Liver (tissue), 9 donors: ENCODE results near the gene CSF1. TPM values are rescaled to one million over a fixed set of nuclear protein-coding genes. Genes with fewer than 3 reads are reported as not detected.

Experiments used
- DNase-seq: peaks from one replicate; pipeline ENCODE4 v3.0.0-alpha.2; 2017; ENCODE audit warnings: low spot score
- H3K27ac ChIP-seq, 2 donors: one replicate each; pipeline ENCODE4 v1.7.0; 2013; ENCODE audit warnings: inconsistent platforms in 2 of 2, low read length in 2 of 2, control low read depth in 1 of 2, low read depth in 1 of 2, mild to moderate bottlenecking in 1 of 2
- H3K27me3 ChIP-seq, 4 donors: one replicate each; pipeline versions ENCODE4 v1.6.1 to v1.7.0; 2013; ENCODE audit warnings: low read length in 3 of 4, inconsistent platforms in 1 of 4, mild to moderate bottlenecking in 1 of 4, moderate library complexity in 1 of 4; ENCODE audit not compliant: control insufficient read depth in 4 of 4, insufficient read depth in 4 of 4
- H3K36me3 ChIP-seq, 4 donors: one replicate each; pipeline versions ENCODE4 v1.6.1 to v1.7.0; 2013; ENCODE audit warnings: low read length in 3 of 4, mild to moderate bottlenecking in 3 of 4, low read depth in 1 of 4, moderate library complexity in 1 of 4; ENCODE audit not compliant: control insufficient read depth in 4 of 4, insufficient read depth in 3 of 4
- H3K4me1 ChIP-seq, 4 donors: one replicate each; pipeline versions ENCODE4 v1.6.1 to v1.7.0; 2013; ENCODE audit warnings: low read length in 3 of 4, mild to moderate bottlenecking in 3 of 4, moderate library complexity in 1 of 4; ENCODE audit not compliant: control insufficient read depth in 4 of 4, insufficient read depth in 4 of 4
- H3K4me3 ChIP-seq, 3 donors: one replicate each; pipeline versions ENCODE4 v1.6.1 to v1.7.0; 2013; ENCODE audit warnings: low read length in 3 of 3, control low read depth in 1 of 3, low read depth in 1 of 3, mild to moderate bottlenecking in 1 of 3
- H3K9ac ChIP-seq, 2 donors: one replicate each; pipeline ENCODE4 v1.7.0; 2013; ENCODE audit warnings: low read length in 2 of 2, mild to moderate bottlenecking in 2 of 2, moderate library complexity in 2 of 2, control low read depth in 1 of 2, low read depth in 1 of 2
- H3K9me3 ChIP-seq, 4 donors: one replicate each; pipeline versions ENCODE4 v1.6.1 to v1.7.0; 2013; ENCODE audit warnings: low read length in 3 of 4; ENCODE audit not compliant: control insufficient read depth in 4 of 4
- ATF3 ChIP-seq: IDR thresholded peaks from 2 replicates; pipeline ENCODE4 v1.6.1; 2016; ENCODE audit warnings: antibody characterized with exemption
- CTCF ChIP-seq: fragments of 150-350 bp; IDR thresholded peaks from 2 replicates; pipeline ENCODE4 v1.5.1; 2017; ENCODE audit warnings: improper control_type of control experiment, low read depth, low read length; ENCODE audit not compliant: missing input control
- EGR1 ChIP-seq, 2 donors: IDR thresholded peaks; 2 replicates each; pipeline ENCODE4 v1.6.1; 2016 to 2018; ENCODE audit warnings: antibody characterized with exemption in 2 of 2, low read depth in 2 of 2
- FOXA1 ChIP-seq: IDR thresholded peaks from 2 replicates; pipeline ENCODE4 v1.6.1; 2016; ENCODE audit warnings: antibody characterized with exemption
- FOXA2 ChIP-seq: IDR thresholded peaks from 2 replicates; pipeline ENCODE4 v1.6.1; 2016; ENCODE audit warnings: antibody characterized with exemption
- GABPA ChIP-seq, 2 donors: IDR thresholded peaks in 1 of 2; conservative IDR thresholded peaks in 1 of 2; 2 replicates each; pipeline ENCODE4 v1.6.1; 2016; ENCODE audit warnings: antibody characterized with exemption in 2 of 2, mild to moderate bottlenecking in 1 of 2, moderate library complexity in 1 of 2
- HNF4A ChIP-seq, 2 donors: conservative IDR thresholded peaks; 2 replicates each; pipeline ENCODE4 v1.6.1; 2016; ENCODE audit warnings: antibody characterized with exemption in 2 of 2, mild to moderate bottlenecking in 2 of 2
- HNF4G ChIP-seq: IDR thresholded peaks from 2 replicates; pipeline ENCODE4 v1.6.1; 2016; ENCODE audit warnings: antibody characterized with exemption
- JUND ChIP-seq, 2 donors: IDR thresholded peaks; 2 replicates each; pipeline ENCODE4 v1.6.1; 2016; ENCODE audit warnings: antibody characterized with exemption in 2 of 2
- MAX ChIP-seq: IDR thresholded peaks from 2 replicates; pipeline ENCODE4 v1.6.1; 2016; ENCODE audit warnings: antibody characterized with exemption
- NR2F2 ChIP-seq: IDR thresholded peaks from 2 replicates; pipeline ENCODE4 v1.6.1; 2016; ENCODE audit warnings: antibody characterized with exemption
- RAD21 ChIP-seq, 2 donors: IDR thresholded peaks; 2 replicates each; pipeline ENCODE4 v1.6.1; 2016; ENCODE audit warnings: antibody characterized with exemption in 2 of 2, mild to moderate bottlenecking in 2 of 2
- REST ChIP-seq: IDR thresholded peaks from 2 replicates; pipeline ENCODE4 v1.6.1; 2016; ENCODE audit warnings: antibody characterized with exemption, mild to moderate bottlenecking
- RXRA ChIP-seq, 2 donors: IDR thresholded peaks; 2 replicates each; pipeline ENCODE4 v1.6.1; 2017 to 2018; ENCODE audit warnings: antibody characterized with exemption in 2 of 2, mild to moderate bottlenecking in 1 of 2
- SP1 ChIP-seq: IDR thresholded peaks from 2 replicates; pipeline ENCODE4 v1.6.1; 2018; ENCODE audit warnings: antibody characterized with exemption, mild to moderate bottlenecking
- TAF1 ChIP-seq: conservative IDR thresholded peaks from 2 replicates; pipeline ENCODE4 v1.6.1; 2016; ENCODE audit warnings: antibody characterized with exemption, mild to moderate bottlenecking
- YY1 ChIP-seq: IDR thresholded peaks from 2 replicates; pipeline ENCODE4 v1.6.1; 2016; ENCODE audit warnings: antibody characterized with exemption, mild to moderate bottlenecking
- WGBS: extraction: QIAGEN DNeasy Blood & Tissue Kit; methylation state at CpG from one replicate; pipeline ENCODE4 v1.1.7; 2013; 5-methylcytosine and 5-hydroxymethylcytosine counted together
- polyA plus RNA-seq, 2 donors: library from polyadenylated mRNA; stranded (reverse) in 1 of 2; unstranded in 1 of 2; fragments of 200-250 nt in 1 of 2; fragments of >200 nt in 1 of 2; fragmentation: Nextera tagmentation in 1 of 2; extraction: Ambion mirVana in 1 of 2; gene quantifications; one replicate each; pipeline versions ENCODE4 v1.2.1 to v1.2.3, GENCODE V29; 2013 to 2015
- total RNA-seq, 2 donors: library from RNA; depleted of rRNA; stranded (reverse); fragments of >200 nt; gene quantifications; one replicate each; pipeline ENCODE4 v1.2.3, GENCODE V29; 2014
- TF ChIP-seq, protein P1 (sequence below): IDR thresholded peaks from 2 replicates; pipeline ENCODE4 v1.6.1; 2016; ENCODE audit warnings: antibody characterized with exemption
- donor health status: healthy.
- donor health status: healthy.
- donor health status: healthy.
- donor health status: healthy.
- donor health status: healthy.

Gene CSF1
- total and polyA plus RNA-seq, 4 donors: 6.3 to 15.2 (median 11.3) TPM

DNA sequence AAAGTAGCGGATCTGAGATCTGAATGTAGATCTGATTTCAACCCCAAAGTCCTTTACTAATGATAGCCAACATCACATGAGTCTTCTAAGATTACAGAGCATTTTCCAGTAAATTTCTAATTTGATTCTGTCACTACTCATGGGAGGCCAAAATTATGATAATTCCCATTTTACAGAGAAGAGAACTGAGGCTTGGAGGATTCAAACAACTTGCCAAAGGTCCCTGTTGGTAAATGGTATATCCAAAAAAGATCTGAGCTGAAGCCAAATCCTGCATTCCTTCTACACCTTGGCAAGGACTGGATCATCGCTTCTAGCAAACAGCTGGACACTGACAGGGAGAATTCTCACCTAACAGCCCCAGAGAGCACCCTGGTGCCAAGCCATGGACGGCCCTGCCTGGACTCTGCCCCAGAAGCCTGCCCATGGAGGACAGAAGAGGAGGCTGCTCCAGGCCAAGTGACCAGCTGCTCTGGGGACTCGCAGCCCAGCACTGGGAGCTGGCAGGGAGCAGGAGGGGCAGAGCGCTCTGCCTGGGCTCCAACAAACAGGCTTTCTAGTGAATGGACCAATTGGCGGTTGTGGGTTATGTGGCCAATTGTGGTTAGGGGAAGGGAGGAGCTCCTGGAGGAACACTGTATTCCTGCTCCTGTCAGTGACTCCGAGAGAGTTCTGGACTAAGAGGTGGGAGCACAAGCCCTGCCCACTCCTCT, 6.4 kb upstream of the CSF1 start:
- Histone ChIP-seq H3K27me3 (no peaks in the 10 kb centered on the region), H3K36me3 (no peaks in the 10 kb centered on the region), H3K9me3 (no peaks in the 10 kb centered on the region), H3K4me1 (peaks cover 12 to 44% (median 29%) of the 10 kb centered on the region in 4 donors), H3K27ac (peak overlapping the region; percentile 58 to 73), H3K9ac (no peak overlapping the region), H3K4me3 (no peak overlapping the region)
- WGBS: 42% methylated on average over 7 of the region's 7 CpGs
- no peak for DNase-seq
- peak; percentile 69 for TF ChIP-seq REST
- TF ChIP-seq, protein P1, sequence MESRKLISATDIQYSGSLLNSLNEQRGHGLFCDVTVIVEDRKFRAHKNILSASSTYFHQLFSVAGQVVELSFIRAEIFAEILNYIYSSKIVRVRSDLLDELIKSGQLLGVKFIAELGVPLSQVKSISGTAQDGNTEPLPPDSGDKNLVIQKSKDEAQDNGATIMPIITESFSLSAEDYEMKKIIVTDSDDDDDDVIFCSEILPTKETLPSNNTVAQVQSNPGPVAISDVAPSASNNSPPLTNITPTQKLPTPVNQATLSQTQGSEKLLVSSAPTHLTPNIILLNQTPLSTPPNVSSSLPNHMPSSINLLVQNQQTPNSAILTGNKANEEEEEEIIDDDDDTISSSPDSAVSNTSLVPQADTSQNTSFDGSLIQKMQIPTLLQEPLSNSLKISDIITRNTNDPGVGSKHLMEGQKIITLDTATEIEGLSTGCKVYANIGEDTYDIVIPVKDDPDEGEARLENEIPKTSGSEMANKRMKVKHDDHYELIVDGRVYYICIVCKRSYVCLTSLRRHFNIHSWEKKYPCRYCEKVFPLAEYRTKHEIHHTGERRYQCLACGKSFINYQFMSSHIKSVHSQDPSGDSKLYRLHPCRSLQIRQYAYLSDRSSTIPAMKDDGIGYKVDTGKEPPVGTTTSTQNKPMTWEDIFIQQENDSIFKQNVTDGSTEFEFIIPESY: peak; percentile 35
- TF ChIP-seq ATF3: no peak
- TF ChIP-seq TAF1: no peak
- peak; percentile 52 for TF ChIP-seq MAX
- peak; percentile 14 for TF ChIP-seq FOXA1
- no peak for TF ChIP-seq NR2F2
- TF ChIP-seq HNF4A (conservative IDR thresholded peaks at IDR 0.05): peak; percentile 91 to 93
- no peak for TF ChIP-seq GABPA (IDR thresholded peaks at IDR 0.05 in 1 of 2, conservative IDR thresholded peaks at IDR 0.05 in 1 of 2)
- peak; percentile 91 for TF ChIP-seq YY1
- peak in 1 of 2 donors; percentile 56 for TF ChIP-seq JUND (IDR thresholded peaks at IDR 0.05)
- TF ChIP-seq RAD21 (IDR thresholded peaks at IDR 0.05): peak; percentile 39 to 51
- TF ChIP-seq FOXA2: peak; percentile 35
- TF ChIP-seq HNF4G: peak; percentile 65
- TF ChIP-seq EGR1 (IDR thresholded peaks at IDR 0.05; ENCODE audit: low read depth in 2 of 2): no peak
- TF ChIP-seq CTCF: no peak
- peak; percentile 51 to 80 for TF ChIP-seq RXRA (IDR thresholded peaks at IDR 0.05)
- TF ChIP-seq SP1: peak; percentile 80
